K562 (cell line): ENCODE data around the gene CRABP1. TPM values are rescaled to one million over a fixed set of nuclear protein-coding genes. Genes with fewer than 3 reads are reported as not detected.
A peak's percentile ranks its signal among the peaks of the same experiment; 100 is the strongest.

ENCODE experiments used
- CEBPG ChIP-seq, 3 experiments: fragments of 200-800 bp in 1 of 3; sonication (Bioruptor generic) in 1 of 3; sonication (generic) in 1 of 3; formaldehyde crosslinking in 1 of 3; IDR thresholded peaks in 2 of 3; conservative IDR thresholded peaks in 1 of 3; 2 replicates each; pipeline versions ENCODE4 v1.6.1 to v1.8.0; 2016 to 2022; ENCODE audit warnings: missing compliant biosample characterization in 2 of 3, missing genetic modification characterization in 2 of 3, mild to moderate bottlenecking in 1 of 3, missing genetic modification reagents in 1 of 3
- CLOCK ChIP-seq: fragments of 250-450 bp; sonication (Bioruptor Pico); IDR thresholded peaks from 2 replicates; pipeline ENCODE4 v1.4.0; 2020; ENCODE audit warnings: mild to moderate bottlenecking, moderate library complexity, borderline replicate concordance
- GABPA ChIP-seq: fragments of 200-800 bp; sonication (Bioruptor generic); conservative IDR thresholded peaks from 2 replicates; pipeline ENCODE4 v1.6.1; 2016; ENCODE audit warnings: low read depth, missing genetic modification characterization, missing compliant biosample characterization
- HNRNPK ChIP-seq: fragments of 200-400 bp; formaldehyde crosslinking; IDR thresholded peaks from one replicate; pipeline ENCODE4 v1.6.1; 2018; ENCODE audit warnings: mild to moderate bottlenecking, low read depth, low read length; ENCODE audit not compliant: poor library complexity, severe bottlenecking
- MEIS2 ChIP-seq: fragments of 450-650 bp; IDR thresholded peaks from 2 replicates; pipeline ENCODE4 v1.6.1; 2014; ENCODE audit warnings: mild to moderate bottlenecking; ENCODE audit not compliant: partially characterized antibody
- MGA ChIP-seq: fragments of 450-650 bp; IDR thresholded peaks from 2 replicates; pipeline ENCODE4 v1.6.1; 2016; ENCODE audit warnings: mild to moderate bottlenecking, moderate library complexity
- PREB ChIP-seq: sonication (generic); formaldehyde crosslinking; IDR thresholded peaks from 2 replicates; pipeline ENCODE4 v1.8.1; 2023; ENCODE audit warnings: mild to moderate bottlenecking, missing genetic modification reagents
- SIRT6 ChIP-seq: IDR thresholded peaks from one replicate; pipeline ENCODE4 v1.6.1; 2012; ENCODE audit warnings: low read depth, mild to moderate bottlenecking, control low read depth, inconsistent platforms, low read length, moderate library complexity
- SREBF1 ChIP-seq: fragments of 150-350 bp; IDR thresholded peaks from 2 replicates; pipeline ENCODE4 v1.6.1; 2014; ENCODE audit warnings: antibody characterized with exemption, low read depth, low read length, borderline replicate concordance
- TEAD2 ChIP-seq: fragments of 450-650 bp; IDR thresholded peaks from 2 replicates; pipeline ENCODE4 v1.6.1; 2016; ENCODE audit warnings: missing genetic modification characterization, control low read depth, missing compliant biosample characterization
- ZBTB8A ChIP-seq: fragments of 450-650 bp; IDR thresholded peaks from 2 replicates; pipeline ENCODE4 v1.6.1; 2018; ENCODE audit warnings: mild to moderate bottlenecking, moderate library complexity; ENCODE audit not compliant: partially characterized antibody
- polyA plus RNA-seq, 8 experiments: library from polyadenylated mRNA; depleted of rRNA in 4 of 8; stranded (reverse) in 5 of 8; unstranded in 3 of 8; fragments of >200 nt; fragmentation: Nextera tagmentation in 2 of 8; fragmentation: Illumina TruSeq in 1 of 8; extraction: Ambion mirVana in 2 of 8; extraction: Trizol in 1 of 8; gene quantifications; 2 replicates each; pipeline versions ENCODE4 v1.2.1 to v1.2.3, GENCODE V29; 2011 to 2014; ENCODE audit warnings: inconsistent platforms in 1 of 8, missing spikeins in 1 of 8
- total RNA-seq, 7 experiments: library from RNA; depleted of rRNA in 6 of 7; stranded (reverse); fragments of >200 nt in 6 of 7; fragmentation: Illumina TruSeq in 2 of 7; extraction: Trizol in 2 of 7; gene quantifications; 2 replicates each; pipeline versions ENCODE4 v1.2.1 to v1.2.3, GENCODE V29; 2011 to 2021; ENCODE audit warnings: low replicate concordance in 1 of 7

CRABP1 gene
- total and polyA plus RNA-seq, 9 of the 15 experiments (the other 6 are each of a cell fraction or from before 2014, with no cell fraction given), result 0.60 TPM; not detected in 8

- TF ChIP-seq MGA, result peak; percentile 56
- no peak for TF ChIP-seq TEAD2
- no peak for TF ChIP-seq HNRNPK
- no peak for TF ChIP-seq PREB (CRISPR knock-in tag)
- TF ChIP-seq SREBF1, result no peak
- no peak for TF ChIP-seq CLOCK (CRISPR knock-in tag)
- no peak for TF ChIP-seq CEBPG (CRISPR knock-in tag; IDR thresholded peaks at IDR 0.05)
- no peak for TF ChIP-seq CEBPG (tag; conservative IDR thresholded peaks at IDR 0.05 in 1 of 2, IDR thresholded peaks at IDR 0.05 in 1 of 2)
- peak; percentile 15 for TF ChIP-seq MEIS2
- TF ChIP-seq ZBTB8A, result no peak
- no peak for TF ChIP-seq SIRT6
- TF ChIP-seq GABPA (tag), result no peak
Observed at GRCh38 chr15:78317145-78317836, 22.9 kb upstream of the CRABP1 start (continued).
